Measurements from ENCODE around the gene CREB5. TPM values are rescaled to one million over a fixed set of nuclear protein-coding genes. Genes with fewer than 3 reads are reported as not detected.

The CREB5 gene
- total RNA-seq, 1 experiment from 2014 or later, result 19.2 TPM

- BruUV-seq (replicated peaks), result no TSS peak
- Mint-ChIP-seq H3K4me1 (ENCODE audit: low read depth, unreplicated experiment) (no peaks in the 10 kb centered on the region), H3K4me3 (ENCODE audit: low read depth, unreplicated experiment) (no peak overlapping the region), H3K27ac (ENCODE audit: unreplicated experiment) (no peak overlapping the region), H3K9me3 (ENCODE audit: low read depth, unreplicated experiment) (no peaks in the 10 kb centered on the region), H3K27me3 (ENCODE audit: unreplicated experiment) (peaks cover 16% of the 10 kb centered on the region), H3K36me3 (ENCODE audit: insufficient read depth, unreplicated experiment) (no peaks in the 10 kb centered on the region)
- no peak for DNase-seq
- intact Hi-C loops (cut with micrococcal nuclease; ENCODE audit: unreplicated experiment), result no loop called here
- CTCF ChIA-PET, result no interaction called here
- TF ChIP-seq CTCF (IDR thresholded peaks at IDR 0.05; ENCODE audit: unreplicated experiment), result no peak
Measured at GRCh38 chr7:28668085-28668484, 255.8 kb downstream of the CREB5 start.

GRCh38 chr7:28669330-28669729 lies 257.0 kb downstream of the CREB5 start:
- Mint-ChIP-seq H3K9me3 (ENCODE audit: low read depth, unreplicated experiment) (no peaks in the 10 kb centered on the region), H3K4me3 (ENCODE audit: low read depth, unreplicated experiment) (no peak overlapping the region), H3K27me3 (ENCODE audit: unreplicated experiment) (peaks cover 9% of the 10 kb centered on the region), H3K4me1 (ENCODE audit: low read depth, unreplicated experiment) (peaks cover 4% of the 10 kb centered on the region), H3K27ac (ENCODE audit: unreplicated experiment) (no peak overlapping the region), H3K36me3 (ENCODE audit: insufficient read depth, unreplicated experiment) (no peaks in the 10 kb centered on the region)
- DNase-seq, result no peak
- no peak for TF ChIP-seq CTCF (IDR thresholded peaks at IDR 0.05; ENCODE audit: unreplicated experiment)
- intact Hi-C loops (cut with micrococcal nuclease; ENCODE audit: unreplicated experiment), result no loop called here
- BruUV-seq (replicated peaks), result no TSS peak
- CTCF ChIA-PET, result no interaction called here

GRCh38 chr7:28671526-28671925 lies 259.2 kb downstream of the CREB5 start:
- H3K9me3 Mint-ChIP-seq (ENCODE audit: low read depth, unreplicated experiment), result no peaks in the 10 kb centered on the region
- TF ChIP-seq CTCF (IDR thresholded peaks at IDR 0.05; ENCODE audit: unreplicated experiment), result no peak
- H3K27ac Mint-ChIP-seq (ENCODE audit: unreplicated experiment), result no peak overlapping the region
- intact Hi-C loops (cut with micrococcal nuclease; ENCODE audit: unreplicated experiment), result no loop called here
- no peak for DNase-seq
- no peaks in the 10 kb centered on the region for H3K36me3 Mint-ChIP-seq (ENCODE audit: insufficient read depth, unreplicated experiment)
- H3K4me3 Mint-ChIP-seq (ENCODE audit: low read depth, unreplicated experiment), result no peak overlapping the region
- no TSS peak for BruUV-seq (replicated peaks)
- H3K27me3 Mint-ChIP-seq (ENCODE audit: unreplicated experiment), result no peaks in the 10 kb centered on the region
- H3K4me1 Mint-ChIP-seq (ENCODE audit: low read depth, unreplicated experiment), result peaks cover 14% of the 10 kb centered on the region
- CTCF ChIA-PET, result interaction anchor here (0.6 kb wide), 1 partner anchor 60 kb away, joined by 3 read pairs; no protein-coding TSS in a partner anchor

GRCh38 chr7:28672397-28672797 lies 260.1 kb downstream of the CREB5 start:
- TF ChIP-seq CTCF (IDR thresholded peaks at IDR 0.05; ENCODE audit: unreplicated experiment), result no peak
- no TSS peak for BruUV-seq (replicated peaks)
- CTCF ChIA-PET, result interaction anchor here (0.7 kb wide), 1 partner anchor 15 kb away, joined by 3 read pairs; no protein-coding TSS in a partner anchor
- intact Hi-C loops (cut with micrococcal nuclease; ENCODE audit: unreplicated experiment), result no loop called here
- Mint-ChIP-seq H3K4me3 (ENCODE audit: low read depth, unreplicated experiment) (no peak overlapping the region), H3K27me3 (ENCODE audit: unreplicated experiment) (no peaks in the 10 kb centered on the region), H3K4me1 (ENCODE audit: low read depth, unreplicated experiment) (peaks cover 14% of the 10 kb centered on the region), H3K9me3 (ENCODE audit: low read depth, unreplicated experiment) (no peaks in the 10 kb centered on the region), H3K27ac (ENCODE audit: unreplicated experiment) (no peak overlapping the region), H3K36me3 (ENCODE audit: insufficient read depth, unreplicated experiment) (no peaks in the 10 kb centered on the region)
- no peak for DNase-seq

Data from Calu3 (cell line).